HG02840 (cell line): ENCODE data around the gene TMEM121B.

Experiments
- ATAC-seq: cut with Tn5 transposase; IDR thresholded peaks from one replicate; pipeline ENCODE4 v1.9.1; 2021; ENCODE audit warnings: mild to moderate bottlenecking, moderate library complexity, moderate number of reproducible peaks; ENCODE audit not compliant: unreplicated experiment, low FRiP score

The TMEM121B gene

GRCh38 chr22:17097062-17097461, 24.1 kb downstream of the TMEM121B start:
- ATAC-seq, result no peak

- ATAC-seq, result no peak
These were observed 25.1 kb downstream of the TMEM121B start for GRCh38 chr22:17096071-17096470.

GRCh38 chr22:17095538-17095937, 25.6 kb downstream of the TMEM121B start:
- ATAC-seq, result no peak

- ATAC-seq, result no peak
These were observed 28.1 kb downstream of the TMEM121B start for GRCh38 chr22:17093081-17093480.

GRCh38 chr22:17091851-17092250, 29.3 kb downstream of the TMEM121B start:
- ATAC-seq, result no peak

- ATAC-seq, result no peak
These were observed 30.6 kb downstream of the TMEM121B start for GRCh38 chr22:17090550-17090949.

GRCh38 chr22:17087498-17088131, 33.5 kb downstream of the TMEM121B start:
- ATAC-seq, result no peak

- no peak for ATAC-seq
These were observed 34.2 kb downstream of the TMEM121B start for GRCh38 chr22:17086788-17087497.

- no peak for ATAC-seq
These were observed 34.9 kb downstream of the TMEM121B start for GRCh38 chr22:17086296-17086695.

GRCh38 chr22:17085277-17086181, 35.6 kb downstream of the TMEM121B start:
- ATAC-seq, result peak; percentile 1

- peak; percentile 78 for ATAC-seq
These were observed 36.4 kb downstream of the TMEM121B start, which contains the start of gene IL17RA for GRCh38 chr22:17084554-17085276. TSS of gene IL17RA (plus strand) at chr22:17085000. CDS start at chr22:17085092, 92 bp downstream.

- no peak for ATAC-seq
These were observed 37.2 kb downstream of the TMEM121B start for GRCh38 chr22:17083811-17084441.

- ATAC-seq, result no peak
These were observed 37.9 kb downstream of the TMEM121B start for GRCh38 chr22:17083255-17083654.

- ATAC-seq, result no peak
These were observed 41.6 kb downstream of the TMEM121B start for GRCh38 chr22:17079572-17079971.

- ATAC-seq, result no peak
These were observed 43.9 kb downstream of the TMEM121B start for GRCh38 chr22:17077255-17077654.

- no peak for ATAC-seq
These were observed 46.5 kb downstream of the TMEM121B start for GRCh38 chr22:17074648-17075002.

GRCh38 chr22:17072877-17073276, 48.3 kb downstream of the TMEM121B start:
- no peak for ATAC-seq
